CD4-positive, alpha-beta T cell treated with Interferon gamma for 1 hour (primary cell): ENCODE measurements around the gene BTRC.
A peak's percentile ranks its signal among the peaks of the same experiment; 100 is the strongest.

Source experiments
- DNase-seq: peaks from one replicate; pipeline ENCODE4 v3.0.0-alpha.2; 2020

Gene BTRC

DNA sequence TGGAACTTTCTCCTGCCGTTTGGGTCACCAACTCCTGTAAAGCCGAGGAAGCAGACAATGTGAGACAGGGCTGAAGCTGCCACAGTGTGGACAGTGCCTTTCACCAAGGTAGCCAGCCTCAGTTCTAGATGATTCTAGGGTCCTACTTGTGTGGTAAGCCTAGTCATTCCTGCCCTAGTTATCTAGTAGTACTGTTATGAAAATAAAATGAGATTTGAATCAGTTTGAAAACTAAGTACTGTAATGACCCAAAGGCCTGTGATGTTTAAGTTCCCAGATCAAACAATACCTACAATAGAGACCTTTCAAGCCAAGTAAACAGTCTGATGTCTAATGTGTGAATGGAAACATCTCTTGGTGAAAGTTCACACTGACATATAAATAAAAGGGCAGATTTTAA, 197.0 kb downstream of the BTRC start:
- DNase-seq: no peak

DNA sequence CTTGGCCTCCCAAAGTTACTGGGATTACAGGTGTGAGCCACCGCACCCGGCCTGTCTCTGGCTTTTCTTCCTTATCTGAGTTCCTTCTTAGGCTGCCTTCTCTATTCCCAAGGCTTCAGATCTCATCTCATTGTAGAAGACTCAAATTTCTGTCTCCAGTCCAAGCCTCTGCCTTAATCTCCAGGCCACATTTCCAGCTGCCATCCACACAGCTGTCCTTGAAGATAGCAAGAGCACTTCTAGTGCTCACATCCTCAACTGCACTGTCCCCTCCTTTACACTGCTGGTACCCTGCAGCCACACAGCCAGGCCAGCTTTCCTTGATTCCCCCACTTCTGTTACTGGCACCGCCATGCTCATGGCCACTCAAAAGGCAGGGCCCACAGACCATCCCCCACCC, 198.5 kb downstream of the BTRC start:
- no peak for DNase-seq

DNA sequence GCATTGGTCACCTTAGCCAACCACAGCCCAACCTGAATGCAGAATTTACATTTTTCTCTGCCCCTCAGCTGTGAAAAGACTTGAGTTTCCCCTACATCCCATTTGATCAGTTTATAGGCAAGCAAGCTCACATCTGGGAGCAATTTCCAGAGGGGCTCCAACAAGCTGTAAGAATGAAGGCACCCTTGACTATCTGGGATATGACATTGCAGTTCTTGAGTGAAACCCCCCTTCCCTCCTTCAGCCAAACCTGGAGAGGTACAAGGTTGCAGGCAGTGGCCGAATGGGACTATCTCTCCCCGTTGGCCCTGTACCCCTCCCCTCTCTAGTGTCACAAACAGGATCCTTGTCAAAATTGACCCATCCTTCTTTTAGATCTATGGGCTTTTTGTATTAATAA, 203.6 kb downstream of the BTRC start:
- no peak for DNase-seq

DNA sequence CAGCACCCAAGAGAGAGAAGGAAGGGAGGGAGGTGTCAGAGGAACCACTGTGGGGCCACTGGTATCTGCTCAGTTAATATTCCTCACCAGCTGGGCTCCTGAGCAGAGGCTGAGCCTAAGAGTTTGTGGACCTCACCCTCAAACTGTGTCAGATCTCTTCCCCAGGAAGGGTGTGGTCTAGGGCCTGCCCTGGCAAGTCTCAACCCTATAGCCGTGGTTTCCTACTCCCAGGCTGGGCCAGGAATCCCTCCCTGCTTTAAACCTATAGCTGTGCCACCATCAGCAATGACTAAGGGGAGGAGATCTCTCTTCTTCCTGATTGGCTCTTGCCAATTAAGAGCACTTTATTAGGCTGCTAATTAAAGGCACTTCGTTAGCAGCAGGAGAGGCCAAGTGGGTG, 204.2 kb downstream of the BTRC start:
- no peak for DNase-seq

DNA sequence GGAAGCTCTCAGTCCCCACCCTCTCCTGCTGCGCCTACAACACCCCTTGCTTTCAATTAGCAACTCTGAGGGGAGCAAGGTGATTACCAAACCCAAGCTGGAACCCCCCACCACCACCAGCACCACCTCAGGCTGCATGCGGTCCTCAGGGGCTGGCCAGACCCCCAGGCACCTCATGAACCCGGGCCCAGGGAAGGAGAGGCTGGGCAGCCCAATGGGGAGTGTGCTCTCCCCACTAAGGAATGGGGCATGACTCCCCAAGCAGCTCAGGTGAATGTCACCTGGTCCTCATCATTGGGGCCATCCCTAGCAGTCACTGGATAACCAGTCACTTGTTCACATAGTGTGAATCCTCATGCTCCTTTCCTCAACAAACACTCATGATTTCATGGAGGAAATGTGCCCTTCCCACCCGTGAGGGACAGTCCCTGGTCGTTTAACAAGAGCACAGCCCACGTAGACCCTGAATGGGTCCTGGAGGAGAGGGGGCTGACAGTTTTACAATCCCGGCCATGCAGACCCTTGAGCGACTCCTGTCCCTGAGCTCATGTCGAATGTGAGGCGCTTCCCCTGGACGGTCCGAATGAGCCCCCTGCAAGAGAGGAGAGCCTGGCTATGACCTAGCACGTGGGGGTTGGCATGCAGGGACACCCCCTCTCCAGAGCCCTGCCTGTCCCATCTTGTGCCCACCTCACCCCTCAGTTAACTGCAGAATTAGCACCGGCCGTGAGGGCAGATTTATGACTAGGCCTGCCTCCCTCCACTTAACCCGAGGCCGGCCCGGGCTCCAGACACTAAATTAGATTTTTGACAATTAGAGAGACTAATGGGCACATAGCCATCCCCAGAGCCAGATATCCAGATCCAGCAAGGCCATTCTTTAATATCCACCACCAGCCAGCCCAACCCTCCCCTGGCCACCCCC, 205.0 kb downstream of the BTRC start:
- no peak for DNase-seq

DNA sequence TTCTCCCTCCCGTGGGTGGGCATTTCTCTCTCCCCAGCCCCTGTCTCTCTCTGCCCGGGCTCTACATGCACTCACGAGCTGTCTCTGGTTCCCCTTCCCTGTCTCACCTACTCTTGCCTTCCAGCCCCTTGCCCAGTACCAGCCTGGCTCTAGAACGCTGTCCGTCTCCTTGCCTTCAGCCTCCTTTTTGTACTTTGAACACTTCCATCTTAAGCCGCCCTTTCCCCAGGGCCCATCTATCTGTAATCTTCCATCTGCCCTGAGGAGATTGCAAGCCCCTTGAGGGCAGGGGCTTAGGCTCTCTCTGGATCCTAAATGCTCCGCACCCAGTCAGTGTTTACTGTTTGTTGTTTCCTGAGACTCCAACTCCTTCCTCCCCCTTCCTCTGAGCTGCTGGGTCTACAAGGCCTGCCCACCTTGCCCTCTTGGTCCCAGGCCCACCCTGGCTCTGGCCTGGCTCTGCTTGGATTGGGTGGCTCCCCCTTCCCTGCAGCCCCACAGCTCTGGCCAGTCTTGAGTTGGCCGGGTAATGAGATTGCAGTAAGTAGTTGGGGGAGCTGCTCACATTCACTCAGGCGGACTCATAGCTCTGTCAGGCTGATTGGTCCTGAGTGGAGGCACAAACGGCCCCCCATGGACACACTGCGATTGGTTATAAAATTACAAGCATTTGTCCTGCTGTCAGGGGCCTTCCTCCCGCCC, 205.8 kb downstream of the BTRC start:
- DNase-seq: no peak

DNA sequence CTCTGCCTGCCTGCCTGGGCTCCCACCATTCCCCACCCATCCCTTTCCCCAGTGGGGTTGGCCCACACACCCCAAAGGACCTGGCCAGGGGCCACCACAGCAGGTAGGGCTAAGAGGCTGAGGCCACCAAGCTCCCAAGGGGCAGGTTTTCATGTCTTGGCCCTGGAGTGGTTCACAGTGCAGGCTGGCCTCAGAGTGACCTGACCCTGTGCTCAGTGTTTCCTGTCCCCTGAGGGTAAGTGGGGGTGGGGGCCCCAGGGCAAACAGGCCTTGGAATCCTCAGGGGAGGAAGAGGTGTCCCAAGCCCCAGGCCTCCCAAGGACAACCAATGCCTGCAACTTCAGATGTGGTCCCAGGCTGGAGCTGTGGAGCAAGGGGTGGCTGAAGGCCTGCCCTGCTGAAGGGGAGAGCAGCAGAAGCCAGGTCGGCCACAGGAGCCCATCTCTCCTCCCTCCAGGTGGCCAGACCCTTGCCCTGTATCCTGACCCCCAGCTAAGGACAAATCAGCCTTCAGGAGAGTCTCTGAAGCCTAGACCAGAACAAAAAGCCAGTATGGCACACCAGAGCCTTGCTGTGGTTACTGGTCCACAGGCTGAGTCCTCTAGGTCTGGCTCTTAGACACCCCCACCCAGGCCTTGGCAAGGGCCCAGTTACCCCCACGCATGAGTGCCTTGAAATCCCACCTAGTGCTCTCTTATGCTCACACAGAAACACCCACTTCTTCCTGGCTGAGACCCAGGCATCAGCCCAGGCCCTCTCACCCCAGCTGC, 206.5 kb downstream of the BTRC start:
- no peak for DNase-seq

DNA sequence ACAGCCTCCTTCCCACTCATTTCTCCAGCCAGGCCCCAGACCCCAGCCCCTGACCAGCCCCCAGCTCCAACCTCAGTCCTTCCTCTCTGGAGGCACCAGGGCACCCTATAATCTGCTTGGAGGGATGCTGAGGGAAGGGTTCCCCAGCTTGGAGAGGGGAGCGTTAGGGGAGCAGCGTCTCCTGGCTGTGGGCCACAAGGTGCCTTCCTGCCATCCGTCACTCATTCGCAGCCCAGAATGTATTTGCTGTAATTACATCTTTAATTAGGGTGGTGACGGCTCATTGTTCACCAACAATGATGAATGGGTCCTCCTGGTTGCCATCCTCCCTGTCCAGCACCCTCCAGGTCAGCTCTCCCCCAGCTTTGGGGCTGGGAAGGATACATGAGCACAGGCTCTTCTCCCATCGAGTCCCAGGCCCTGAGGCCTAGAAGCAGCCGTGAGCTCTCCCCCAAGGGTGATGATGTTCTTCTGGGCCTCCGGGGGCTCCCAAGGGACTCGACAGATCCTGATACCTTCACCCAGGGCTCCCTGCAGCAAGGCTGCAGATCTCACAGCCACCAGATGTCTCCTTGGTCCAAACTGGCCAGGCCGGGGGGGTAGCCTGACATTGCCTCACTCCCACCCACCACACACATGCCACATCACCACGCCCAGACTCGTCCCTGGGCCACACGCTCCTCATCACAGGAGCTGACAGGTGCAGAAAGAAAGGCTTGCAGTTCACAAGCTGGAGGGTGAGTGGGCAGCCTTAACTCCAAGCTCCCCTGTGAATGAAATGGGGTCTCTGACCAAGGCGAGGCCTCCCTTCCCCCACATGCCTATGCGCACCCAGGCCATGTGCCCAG, 207.3 kb downstream of the BTRC start:
- no peak for DNase-seq

DNA sequence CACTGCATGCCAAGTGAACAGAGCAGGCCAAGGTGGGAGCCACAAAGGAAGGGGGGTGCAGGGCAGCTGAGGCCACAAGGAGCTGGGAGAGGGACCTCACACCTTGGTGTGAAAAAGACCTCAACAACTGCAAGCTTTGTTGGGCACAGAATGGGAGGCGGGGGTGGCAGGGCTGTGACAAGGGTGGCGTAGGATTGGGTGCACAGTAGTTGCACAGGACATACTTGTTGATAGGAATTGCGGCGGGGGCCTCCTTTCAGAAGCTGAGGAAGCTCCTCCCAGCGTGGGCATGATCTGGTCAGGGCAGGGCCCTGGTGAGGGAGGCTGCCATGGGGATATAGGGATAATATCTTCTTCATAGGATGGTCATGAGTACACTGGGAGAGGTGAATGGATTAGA, 208.3 kb downstream of the BTRC start:
- no peak for DNase-seq

DNA sequence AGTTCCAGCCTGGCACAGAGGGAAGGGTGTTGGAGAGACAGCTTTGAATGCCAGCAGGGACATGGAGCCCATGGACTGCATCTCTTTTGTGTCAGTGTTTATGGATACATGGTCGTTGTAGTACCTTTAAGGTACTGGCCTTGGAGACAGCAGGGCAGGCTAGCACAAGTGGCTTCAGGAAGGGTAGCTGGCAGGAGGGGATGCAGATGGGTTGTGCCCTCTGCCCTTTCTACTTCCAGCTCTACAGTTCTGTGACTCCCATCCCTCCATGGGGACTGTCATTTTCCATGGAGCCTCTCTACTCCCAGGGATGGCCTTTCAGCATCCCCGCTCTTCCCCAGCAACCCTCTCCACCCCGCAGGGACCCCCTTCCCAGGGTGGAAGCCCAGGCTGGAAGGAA, 209.0 kb downstream of the BTRC start:
- no peak for DNase-seq

DNA sequence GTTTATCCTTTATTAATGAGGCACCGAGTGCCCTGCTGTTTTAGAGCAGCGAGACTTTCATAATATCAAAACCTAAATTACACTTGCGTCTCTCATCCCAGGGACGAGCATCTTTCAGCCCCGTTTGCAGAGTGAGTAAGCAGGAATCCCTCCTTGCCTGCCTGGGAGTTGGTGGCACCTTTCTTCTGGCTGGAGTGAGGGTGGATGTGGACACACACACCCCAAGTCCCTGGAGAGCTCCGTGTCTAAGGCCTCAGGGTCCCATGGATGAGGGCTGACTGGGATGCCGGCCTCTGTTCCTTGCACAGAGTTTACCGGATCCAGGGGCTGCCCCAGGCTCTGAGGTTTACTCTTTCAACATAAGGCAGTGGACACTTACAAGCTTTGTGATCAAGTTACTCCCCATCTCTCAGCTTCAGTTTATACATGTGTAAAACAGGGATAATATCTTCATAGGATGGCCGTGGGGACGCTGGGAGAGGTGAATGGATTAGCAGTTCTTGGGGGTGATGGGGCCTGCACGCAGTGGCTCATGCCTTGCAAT, 209.6 kb downstream of the BTRC start:
- DNase-seq: no peak

DNA sequence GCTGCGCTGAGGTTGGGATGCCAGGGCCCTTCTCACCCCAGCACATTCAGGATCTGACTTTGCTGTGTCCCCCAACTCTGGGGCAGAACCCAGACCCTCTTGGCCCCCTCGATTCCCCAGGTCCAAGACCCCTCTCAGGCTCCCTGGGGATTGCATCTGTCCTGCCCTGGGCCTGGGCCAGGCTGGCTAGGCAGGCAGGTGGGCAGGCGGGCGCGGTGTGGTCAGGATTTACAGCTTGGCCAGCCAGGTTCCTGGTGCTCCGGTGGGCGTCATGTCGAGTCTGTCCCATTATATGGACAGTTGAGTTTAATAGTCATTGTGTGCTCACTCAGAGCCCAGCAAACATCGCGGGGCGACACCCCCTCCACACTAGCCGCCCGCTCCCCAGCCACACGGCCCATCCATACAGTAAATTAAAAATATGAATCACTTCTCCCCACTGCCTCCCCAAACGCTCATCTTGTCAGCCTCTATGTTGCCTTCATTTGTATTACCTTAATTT, 210.6 kb downstream of the BTRC start:
- DNase-seq: no peak

DNA sequence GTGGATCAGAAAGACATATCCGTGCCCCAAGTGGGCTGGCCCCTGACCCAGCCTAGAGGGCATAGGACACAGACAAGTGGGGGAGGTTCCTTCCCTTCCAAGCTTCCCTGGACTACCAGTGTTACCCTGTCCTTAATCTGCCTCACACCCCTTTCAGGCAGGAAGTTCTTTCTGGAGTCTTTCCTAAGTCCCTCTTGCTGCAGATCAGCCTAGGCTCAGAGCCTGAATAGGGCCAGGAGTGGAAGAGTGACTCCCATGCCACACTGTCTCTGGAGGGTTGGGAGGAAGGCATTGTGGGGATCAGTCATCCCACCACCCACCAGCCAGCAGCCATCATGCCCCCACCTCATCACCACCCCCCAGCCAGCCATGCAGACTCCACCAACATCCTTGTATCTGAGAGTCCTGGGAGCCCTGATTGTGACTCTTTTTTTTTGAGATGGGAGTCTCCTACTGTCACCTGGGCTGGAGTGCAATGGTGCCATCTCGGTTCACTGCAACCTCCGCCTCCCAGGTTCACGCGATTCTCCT, 211.5 kb downstream of the BTRC start:
- no peak for DNase-seq

DNA sequence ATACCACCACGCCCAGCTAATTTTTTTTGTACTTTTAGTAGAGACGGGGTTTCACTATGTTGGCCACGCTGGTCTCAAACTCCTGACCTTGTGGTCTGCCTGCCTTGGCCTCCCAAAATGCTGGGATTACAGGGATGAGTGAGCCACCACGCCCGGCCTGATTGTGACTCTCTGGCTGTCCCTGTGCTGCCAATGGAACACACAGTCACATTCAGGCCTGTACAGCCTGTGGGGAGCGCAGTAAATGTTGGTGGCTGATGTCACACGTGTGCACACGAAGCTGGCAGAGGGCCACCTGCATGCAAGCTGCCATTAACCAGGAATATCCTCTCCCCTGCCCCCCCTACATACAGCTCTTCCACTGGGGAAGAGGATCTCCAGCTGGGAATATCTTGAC, 212.0 kb downstream of the BTRC start:
- DNase-seq: no peak

DNA sequence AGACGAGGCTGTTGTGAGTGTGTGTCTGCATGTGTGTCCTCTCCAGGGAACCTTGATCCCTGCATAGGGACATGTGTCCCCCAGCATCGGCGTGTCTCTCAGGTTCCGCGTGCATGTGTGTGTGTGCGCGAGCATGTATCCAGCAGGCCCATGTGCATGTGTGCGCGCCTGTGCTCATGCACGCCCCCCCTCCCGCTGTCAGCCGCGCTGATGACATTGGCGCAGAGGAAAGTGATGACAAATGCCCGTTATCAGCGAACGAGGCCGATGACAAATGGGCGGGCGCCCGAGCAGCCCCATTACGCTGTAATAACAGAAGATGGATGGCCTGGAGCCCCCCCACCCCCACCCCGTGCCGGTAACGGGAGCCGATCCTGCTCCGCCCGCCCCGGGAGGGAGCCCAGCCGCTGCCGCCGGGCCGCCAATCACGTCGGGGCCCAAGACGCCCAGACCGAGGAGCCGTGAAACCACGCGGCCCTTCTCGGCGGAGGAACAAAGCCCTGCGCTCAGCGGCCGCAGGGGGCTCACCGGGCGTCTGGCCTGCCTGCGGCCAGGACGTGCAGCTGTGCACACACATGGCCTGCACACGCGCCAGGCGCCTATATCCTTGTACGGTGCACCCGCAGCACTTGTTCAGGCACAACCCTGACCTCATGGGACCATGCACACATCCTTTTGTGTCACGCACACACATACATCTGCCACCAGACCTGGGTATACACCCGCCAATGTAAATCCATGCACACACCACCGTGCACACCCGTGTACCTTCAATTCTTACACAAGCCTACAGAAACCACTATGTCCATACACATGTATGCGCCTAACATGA, 212.6 kb downstream of the BTRC start:
- DNase-seq: no peak

DNA sequence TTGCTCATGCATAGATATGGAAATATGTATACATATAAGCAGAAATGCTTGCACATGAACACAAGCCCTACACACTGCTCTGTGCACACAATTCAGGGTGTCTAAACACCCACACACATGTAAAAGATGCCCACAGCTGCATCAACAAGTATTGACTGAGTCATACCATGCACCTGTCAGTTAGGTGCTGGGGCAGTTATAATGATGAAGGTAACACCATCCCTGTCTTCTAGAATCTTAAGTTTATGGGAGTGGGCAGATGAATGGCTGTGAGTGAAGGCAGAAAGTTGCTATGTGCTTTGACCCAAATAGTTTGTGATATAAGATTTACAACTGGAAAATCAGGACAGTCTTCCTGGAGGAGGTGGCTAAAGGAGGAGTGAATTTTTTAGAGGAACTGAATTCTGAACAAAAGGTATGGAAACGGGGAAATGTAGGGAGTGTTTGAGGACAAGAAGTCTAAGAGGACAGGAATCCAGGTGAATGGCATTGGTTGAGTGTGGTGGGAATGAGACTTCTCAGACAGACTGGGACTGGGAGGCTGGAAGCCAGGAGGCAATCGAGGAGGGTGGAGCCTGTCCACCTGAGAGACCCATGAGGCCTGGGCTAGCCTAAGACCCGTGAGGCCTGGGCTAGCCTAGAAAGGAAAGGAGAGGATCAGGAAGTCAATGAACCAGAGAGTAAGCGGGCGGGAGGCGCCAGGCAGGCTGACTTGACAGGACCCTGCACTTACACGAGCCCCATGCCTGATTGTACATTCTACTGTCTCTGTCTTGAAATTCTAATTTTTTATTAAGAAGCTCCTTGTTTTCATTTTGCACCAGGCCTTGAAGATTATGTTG, 213.4 kb downstream of the BTRC start:
- no peak for DNase-seq

DNA sequence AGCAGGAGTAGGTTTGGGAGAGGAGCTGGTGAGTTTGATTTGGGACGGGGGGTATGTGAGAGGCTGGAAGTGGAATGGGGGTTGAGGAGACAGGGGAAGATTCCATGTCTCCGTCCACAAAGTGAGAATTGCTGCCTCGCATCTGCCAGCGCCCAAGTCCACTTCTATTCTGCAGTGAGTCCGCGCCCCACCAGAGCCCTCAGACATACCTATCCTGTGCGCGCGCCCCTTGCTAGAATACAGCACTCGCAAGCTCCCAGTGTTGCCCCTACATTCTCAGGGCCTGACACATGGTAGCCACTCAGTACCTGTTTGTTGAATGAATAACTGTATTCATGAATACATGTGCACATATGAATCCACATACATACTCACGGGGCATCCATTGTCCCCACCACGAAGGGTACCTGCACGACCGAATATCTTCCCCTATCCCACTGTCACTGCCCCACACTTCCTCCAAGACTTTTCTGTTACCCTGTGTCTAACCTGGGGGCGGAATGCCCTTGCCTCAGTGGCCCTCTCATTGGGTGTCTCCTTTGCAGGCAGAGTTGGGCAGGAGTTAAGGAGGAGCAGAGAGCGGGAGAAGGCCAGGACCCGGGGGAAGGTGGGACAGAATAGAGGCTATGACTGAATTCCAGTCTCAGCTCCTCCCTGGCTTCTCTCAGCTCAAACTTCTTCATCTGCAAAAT, 214.2 kb downstream of the BTRC start:
- no peak for DNase-seq

DNA sequence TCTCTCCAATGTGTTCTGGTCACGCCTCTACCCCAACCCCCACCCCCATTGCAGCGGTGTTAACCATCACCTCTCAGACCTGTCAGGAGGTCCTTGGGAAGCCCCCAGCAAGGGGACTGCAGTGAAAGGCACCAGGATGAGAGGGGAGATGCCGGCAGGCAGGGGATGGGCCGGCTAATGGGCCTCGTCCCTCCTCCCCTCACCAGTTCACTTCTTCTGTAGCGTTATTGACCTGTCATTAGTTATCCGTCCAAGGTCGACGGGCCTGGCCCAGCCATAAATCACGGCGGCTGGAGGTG, 215.3 kb downstream of the BTRC start:
- no peak for DNase-seq

DNA sequence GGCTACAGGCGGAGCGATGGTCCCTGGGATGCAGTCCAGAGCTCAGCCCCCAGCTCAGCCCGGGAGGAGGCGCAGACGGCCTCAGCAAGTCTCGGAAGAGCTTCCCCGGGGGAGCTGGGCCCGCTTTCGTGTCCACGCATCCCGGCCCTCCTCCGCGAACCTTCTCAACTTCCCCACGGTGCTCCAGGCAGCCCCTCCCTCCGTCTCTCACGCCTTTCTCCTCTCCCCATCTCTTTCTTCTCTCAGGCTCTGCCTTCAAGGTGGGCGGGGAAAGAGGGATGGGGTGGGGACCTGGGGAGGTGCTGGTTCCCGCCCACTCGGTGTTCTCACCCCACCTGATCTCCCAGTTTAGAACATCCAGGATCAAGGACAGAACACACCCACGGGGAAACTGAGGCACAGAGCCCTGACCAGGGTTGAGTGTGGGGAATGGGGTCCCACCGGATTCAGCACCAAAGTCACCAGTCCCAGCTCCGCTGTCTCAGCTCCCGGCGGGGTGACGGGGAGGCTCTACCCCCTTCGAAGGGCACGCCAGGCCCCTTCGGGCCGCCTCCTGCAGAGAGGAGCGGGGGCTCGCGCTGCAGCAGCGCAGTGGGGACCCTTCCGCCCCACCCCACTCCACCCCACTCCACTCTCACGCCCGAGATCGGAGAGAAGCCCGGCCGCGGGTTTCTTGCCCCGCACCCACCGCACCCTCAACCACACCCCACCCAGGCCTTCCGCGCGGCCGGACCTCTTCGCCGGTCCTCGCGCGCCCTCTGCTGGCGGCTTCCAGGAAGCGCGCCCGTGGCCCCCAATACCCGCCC, 215.9 kb downstream of the BTRC start:
- DNase-seq: peak; percentile 77
